Activated naive CD4-positive, alpha-beta T cell treated with Interleukin-2 at 50 U/mL for 16 hours (primary cell): Measurements from ENCODE around the gene PTPRC.

Experiments
- DNase-seq: peaks from one replicate; pipeline ENCODE4 v3.0.0-alpha.2; 2020

Gene PTPRC

DNA sequence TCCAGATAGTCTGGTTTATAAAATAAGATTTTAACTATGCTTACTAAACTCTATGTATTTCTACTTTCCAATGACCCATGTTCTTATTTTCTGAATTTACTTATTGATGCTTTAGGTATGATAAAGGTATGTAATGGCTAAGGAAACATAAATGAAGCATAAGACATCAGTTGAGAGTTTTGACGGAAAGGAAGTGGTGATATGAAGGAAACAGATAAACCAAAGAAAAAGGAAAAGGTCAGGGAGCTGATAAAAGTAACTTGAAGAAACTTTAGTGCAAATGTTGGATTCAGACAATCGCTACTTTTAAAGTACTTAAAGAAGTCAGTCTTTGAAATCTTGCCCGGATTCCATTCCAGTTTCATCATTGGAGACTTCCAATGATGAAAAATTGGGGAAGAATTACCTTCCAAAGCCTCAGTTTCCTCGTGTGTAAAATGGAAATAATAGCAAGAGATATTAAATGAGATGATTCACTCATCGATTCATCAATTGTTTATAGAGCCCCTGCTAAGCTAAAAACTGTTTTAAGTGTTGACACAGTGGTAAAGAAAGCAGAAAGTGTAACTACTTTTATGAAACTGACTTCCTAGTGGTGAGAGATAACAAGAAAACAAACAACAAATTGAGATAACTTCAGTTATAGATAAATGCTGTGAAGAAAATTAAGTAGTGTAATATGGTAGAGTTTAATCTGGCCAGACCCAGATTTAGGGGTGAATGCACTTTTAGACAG lies 10.6 kb downstream of the PTPRC start:
- no peak for DNase-seq

DNA sequence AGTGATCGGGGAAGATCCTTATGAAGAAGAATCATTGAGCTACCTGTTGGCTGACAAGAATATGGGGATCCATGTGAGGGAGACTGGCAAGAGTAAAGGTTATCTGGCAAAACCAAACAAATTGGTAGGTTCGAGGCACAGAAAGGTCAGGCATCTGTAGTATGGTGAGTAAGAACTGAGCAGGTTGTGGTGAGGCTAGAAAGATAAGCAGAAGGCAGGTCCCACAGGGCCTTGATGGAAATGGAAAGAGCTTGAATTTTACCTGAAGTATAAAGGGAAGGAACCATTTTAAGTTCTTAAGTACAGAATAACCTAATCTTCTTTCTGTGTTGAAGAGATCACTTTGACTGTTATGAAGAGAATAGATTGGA lies 11.1 kb downstream of the PTPRC start:
- peak; percentile 20 for DNase-seq

DNA sequence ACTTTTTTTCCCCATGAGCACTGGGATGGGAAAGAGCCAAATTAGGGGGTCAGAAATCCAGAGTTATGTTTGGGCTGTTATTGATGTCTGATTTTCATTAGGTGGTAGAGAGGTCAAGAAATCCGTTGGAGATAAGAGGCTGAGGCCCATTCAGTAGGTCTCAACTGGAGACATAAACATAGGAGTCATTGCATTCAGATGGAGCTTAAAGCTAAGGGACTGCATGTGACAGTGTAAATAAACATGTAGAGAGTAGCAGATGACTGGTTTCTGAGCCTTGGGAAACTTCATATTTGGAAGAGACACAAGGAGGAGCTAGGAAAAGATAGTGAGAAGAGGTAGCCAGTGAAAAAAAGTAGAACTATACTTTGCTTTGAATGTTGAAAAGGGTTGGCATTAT lies 11.7 kb downstream of the PTPRC start:
- no peak for DNase-seq

DNA sequence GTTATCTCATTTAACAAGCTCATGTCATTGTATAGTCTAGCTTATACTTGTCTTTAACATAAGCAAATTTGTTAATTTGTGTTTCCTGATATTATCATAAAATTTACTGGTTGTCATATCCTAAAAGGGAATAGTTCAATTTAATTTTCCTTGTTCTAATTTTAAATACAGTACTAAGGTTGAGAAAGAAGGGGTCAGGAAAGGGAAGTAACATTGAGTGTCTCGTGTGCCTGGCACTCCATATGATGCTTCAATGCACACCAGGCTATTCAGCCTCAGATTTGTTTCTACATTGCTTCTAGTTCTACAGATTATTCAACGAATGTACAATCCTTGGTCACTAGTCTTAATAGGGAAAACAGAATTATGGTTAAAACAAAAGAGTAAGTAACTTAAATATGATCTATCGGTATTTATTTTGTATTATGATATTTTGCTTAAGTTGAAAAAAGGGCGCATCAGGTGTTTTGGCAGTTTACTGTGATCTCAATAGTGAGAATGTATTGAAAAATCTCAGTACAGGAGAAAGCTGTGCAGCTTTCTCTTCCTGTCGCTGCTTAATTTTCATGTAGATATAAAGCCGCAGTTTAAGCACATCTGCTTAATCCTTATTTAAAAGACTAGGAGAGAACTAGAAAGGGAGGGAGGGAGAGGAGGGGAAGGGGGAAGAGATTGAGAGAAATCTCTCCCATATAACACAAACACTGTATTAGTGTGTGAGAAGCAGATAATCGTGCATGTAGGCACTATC lies 13.0 kb downstream of the PTPRC start:
- DNase-seq = no peak

DNA sequence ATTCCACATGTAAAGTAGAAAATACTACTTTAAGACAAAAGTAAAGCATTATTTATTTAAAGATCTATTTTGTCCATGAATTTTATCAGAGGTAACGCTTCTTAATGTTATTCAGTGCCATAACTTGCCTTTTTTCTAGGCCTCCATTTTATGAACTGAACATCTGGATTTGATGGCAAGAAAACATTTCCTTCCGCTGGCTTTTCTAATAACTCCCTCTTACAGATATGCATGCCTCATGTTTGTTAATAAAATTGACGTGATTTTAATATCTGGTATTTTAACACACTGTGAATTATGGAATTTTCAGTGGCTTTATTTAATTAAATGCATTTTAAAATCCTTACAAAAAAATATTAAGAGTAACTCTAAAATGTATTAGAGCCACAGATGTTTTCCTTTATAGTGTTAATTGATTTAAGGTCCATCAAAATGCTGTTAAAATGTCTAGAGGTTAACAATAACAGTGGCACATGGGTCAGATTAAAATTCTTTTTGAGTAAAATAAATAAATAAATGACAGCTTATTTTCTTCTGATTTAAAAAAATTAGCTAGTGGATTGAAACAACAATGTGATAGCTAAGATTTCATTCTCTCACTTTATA lies 15.1 kb downstream of the PTPRC start:
- DNase-seq = no peak

DNA sequence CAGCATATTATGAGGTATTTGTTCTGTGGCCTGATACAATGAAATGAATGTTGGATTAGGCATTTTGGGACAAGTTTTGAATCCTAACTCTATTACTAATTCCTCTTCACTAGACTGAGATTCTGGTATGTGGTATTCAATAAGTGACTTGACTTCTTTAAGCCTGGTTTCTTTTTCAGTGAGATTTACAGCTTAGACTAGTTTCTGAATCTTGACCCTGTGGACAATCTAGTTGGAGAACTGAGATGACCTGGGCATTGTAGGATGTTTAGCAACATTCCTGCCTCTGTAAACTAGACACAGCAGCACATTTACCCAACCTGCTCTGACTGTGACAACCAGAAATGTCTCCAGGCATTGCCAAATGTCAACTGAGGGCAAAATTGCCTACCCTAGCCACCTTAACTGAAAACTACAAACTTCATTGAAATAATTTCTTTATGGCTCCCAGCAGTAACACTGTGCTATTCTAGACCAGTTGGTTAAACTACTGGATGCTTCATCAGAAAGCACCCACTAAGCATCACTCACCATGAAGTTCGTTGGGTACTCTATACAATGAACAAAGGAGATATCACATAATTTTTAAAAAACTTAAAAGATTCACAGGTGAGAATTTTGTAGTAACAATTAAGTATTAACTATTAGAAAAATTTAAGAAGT lies 16.8 kb downstream of the PTPRC start:
- no peak for DNase-seq

DNA sequence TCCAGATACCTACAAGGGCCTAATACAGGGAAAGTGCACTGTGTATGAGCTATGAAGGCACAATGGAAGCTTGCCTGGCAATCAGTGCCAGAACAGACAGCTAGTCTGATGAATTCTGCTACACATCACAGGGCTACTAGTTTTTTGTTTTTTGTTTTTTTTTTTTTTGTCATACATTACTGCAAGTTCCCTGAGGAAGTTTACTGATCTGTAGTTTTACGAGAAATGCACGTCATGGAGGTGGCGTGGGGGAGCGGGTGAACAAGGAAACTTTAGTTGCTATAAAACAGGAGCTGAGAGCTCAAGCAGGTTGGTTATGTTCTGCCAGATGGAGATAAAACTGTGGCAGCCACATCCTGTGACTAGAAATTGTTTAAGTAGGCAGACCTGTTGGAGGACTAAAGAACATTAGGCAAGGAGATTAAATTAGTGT lies 17.7 kb downstream of the PTPRC start:
- DNase-seq = peak; percentile 66

DNA sequence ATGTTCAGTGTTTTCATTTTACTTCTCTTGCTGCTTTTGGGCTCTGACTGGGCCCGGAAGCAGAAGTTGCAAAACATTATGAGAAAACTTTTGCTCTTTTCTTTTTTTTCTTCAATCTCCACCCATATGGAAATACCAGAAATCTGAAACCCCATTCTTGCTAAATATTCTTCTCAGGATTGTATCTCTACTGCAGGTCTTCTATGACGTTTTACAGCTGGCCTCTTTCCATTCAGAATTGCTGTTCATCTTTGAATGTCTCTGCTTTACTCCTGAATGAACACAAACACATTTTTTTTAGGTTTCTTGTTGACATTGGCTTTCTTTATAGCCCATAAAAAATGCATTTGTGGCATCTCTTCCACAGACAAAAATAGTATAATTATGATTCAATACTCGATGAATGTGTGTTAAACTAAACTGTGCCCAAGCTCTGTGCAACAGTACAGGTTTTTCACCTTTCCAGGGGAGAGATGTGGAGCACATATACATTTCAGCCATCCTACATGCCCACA lies 18.8 kb downstream of the PTPRC start:
- peak; percentile 29 for DNase-seq

DNA sequence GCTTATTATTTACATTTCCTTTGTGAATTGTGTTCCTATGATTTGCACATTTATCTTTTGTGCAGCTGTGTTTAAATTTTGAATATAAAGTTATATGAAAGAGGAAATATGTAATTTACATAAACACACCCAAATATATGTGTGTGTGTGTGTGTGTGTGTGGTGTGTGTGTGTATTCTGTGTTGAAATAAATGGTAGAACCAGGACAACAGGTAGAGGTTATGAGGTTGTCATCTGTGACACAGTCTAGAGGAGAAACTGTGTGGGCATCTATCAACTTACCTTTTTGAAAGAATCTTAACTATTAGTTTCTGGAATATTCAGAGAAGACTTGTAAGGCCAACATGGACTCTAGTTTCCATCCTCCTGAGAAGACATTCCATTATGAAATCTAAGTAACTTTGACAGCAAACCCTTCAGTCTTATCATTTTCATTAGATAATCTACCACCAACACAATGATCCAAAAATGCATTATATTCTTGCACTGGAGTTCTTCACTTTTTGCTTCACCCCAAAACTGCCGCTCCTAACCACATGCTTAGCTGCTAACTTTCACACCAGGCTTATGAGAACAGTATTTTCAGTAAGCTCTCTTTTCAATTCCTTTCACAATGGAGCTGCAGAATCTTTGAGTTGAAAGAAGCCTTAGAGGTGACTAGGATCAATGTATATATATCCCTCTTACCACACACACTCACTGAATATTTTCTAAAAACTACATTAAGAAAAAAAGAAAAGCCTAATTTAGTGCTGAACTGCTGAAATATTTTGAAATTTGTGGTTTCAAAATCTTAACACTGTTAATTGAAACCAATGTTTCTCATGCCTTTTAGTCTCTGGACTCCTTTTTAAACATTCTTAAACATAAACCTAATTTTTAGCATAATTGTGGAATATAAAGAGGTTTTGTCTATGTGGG lies 21.8 kb downstream of the PTPRC start:
- peak; percentile 28 for DNase-seq

DNA sequence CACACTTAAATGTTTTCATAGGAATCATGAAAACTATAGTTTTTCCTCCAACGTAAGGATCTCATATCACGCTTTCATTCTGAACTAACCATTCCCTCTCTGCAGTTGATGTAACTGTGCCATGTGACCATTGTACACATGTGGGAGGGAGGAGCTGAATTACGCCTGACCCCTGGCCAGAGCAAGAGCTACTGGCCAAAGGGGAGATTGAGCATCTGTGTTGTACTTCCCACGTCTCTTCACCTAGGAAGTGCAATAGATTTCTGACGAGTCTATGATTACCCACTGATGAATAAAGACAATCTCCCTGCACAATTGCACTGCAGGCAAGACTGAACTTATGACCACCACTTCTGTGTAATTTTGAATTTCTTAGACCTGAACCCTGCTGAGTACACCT lies 24.0 kb downstream of the PTPRC start:
- no peak for DNase-seq

DNA sequence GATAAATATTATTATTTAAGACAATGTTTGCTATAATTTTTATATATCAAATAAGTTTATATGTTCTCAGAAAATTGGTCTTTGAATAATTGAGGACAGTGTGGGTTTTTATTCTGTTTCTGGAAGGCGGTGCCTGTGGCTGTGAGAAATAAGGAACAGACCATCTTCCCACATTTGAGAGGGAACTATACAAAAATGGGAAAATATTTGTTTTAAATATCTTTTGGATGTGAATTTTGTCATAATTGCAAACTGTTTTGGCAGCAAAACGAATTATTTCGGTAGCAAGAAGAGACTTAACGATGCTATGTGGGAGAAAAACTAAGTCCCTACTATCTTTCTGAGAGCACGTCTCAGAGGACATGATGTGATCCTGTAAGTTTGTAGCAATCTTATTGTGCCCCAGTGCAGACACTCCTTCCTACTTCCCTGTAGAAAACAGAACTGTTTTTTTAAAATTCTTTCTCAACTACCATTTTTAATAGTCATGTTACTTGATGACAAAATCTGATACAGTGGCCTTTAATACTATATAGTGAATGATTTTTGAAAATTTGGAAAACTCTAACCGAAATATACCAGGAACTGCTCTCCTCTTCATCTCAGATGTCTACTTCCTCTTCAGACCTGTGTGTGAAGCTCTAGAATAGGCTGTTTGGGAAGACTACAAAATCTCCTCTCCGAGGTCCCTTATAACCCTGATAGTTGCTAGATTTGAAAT lies 25.4 kb downstream of the PTPRC start:
- DNase-seq = no peak

DNA sequence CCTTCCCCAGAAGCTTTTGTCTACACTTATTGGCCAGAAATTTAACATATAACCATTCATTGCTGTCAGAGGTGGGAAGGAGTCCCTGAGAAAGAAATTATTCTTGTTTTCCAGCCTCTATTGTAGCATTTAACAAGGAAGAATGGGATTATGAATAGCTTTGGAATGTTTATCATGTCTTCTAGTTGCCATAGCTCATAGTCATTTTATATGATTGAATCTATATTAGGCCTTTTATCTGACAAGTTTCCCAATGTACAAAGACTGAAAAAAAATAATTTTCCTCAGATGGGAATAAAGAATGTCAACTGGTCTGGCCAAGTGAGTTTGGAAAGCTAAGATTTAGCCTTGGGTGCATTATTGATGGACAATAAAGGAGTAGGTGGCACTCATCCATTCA lies 28.3 kb downstream of the PTPRC start:
- DNase-seq = no peak

DNA sequence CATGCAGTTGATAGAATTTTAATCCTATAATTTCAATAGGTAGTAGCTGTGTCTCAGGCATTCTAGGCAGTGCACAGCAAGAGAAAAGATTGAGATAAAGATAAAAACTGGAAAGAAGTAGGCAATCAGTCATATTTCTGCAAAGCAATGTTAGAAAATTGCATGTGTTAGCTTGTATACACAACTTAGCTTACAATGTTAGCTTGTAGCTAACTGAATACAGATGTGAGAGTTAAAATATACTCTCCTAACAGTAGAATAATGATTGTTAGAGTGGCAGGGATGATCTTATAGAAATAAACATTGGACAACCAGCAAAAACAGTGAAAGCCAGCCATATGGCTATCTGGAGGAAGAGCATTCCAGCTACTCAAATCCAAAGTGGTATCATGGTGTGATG lies 29.0 kb downstream of the PTPRC start:
- no peak for DNase-seq

DNA sequence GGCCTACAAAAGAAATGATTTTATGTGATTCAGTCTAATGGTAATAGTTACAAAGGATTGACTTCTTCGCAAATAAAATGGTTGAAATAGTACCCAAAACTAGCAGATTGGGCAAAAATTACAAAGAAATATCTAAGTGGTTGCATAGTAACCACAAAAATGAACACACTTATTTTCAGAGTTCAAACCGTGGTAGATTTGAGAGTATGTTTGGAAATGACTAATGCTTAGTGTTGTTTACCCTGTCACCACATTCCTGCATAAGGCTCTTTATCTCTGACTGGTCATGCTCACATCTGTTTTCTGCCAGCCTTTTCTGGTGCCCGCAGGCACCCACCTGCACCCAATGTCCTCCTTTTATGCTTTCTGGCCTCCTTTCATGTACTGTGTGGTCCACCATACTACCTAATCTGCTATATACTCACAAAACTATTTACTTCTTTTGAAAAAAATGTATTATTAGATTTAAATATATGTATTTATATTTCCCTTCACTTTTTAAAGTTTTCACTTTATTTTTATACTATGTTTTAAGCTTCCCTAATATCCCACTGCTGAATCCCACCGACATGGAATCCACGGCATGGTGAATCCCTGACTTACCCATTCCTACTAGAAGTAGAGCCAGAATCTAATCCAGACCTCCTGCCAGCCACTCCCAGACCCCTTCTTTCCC lies 30.3 kb downstream of the PTPRC start:
- peak; percentile 52 for DNase-seq

DNA sequence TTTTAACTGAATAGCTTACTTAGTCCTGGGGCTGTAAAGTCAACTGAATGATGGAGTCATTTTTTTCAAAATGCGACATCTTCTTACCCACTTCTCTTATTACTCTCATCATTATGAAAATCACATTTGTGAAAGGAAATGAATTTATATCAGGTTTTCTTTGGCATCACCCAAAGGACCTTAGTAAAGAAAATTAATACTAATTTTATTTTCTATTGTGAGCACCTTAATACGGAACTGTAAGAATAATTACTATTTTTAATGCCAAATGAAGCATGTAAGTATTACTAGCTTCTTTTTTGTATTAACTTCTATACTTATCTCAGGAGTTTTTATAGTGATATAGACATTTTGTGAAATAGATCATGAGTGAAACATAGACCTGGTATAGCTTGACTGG lies 30.9 kb downstream of the PTPRC start:
- no peak for DNase-seq

DNA sequence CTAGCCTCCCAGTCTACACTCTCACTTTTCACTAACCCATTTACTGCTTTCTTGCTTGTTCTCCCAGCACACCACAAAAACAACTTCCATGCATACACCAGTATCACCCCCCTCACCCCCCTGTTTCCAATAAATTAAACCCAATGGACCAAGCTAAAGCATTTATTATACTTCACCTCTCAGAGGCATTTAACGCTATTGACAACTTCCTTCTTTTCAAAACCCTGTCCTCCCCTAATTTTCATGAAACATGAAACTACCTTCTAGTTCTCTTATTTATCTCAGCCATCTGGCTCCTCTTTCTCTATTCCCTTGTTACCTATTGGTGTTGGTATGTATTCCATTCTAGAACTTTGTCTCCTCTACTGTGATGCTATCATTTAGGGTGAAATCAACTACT lies 32.3 kb downstream of the PTPRC start:
- DNase-seq = no peak

DNA sequence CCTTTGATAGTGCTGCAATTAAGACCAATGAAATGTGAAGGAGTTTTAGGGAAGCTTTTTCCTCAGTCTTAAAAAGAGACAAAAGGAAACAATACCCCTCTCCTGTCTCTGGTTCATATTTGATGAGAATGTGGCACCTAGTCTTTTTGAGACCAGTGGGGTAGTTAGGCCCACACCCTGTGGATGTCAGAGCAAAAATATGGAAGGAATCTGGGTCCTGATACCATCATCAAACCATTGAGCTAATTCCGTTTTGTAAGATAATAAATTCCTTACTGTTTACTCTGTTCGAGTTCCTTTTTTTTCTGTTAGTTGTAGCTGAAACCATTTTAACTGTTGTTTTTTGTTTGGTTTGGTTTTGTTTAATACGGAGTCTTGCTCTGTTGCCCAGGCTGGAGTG lies 33.3 kb downstream of the PTPRC start:
- DNase-seq = no peak

DNA sequence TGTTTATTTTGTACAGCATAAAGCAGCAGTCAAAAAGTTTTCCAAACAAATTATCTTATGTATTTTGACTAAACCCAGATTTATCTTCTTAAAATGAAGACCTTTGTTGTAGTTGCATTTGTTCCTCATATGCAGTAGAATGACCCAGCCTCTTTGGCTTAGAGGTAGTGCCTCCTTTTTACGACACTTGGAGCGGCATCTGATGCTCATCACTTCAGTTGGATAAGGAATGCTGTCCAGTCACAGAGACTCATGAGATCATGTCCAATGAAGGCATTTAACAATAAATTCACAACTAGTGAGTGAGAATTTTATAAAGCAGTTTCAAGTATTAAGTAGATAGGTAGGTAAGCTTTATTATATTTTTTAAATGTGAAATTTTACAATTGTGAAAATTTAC lies 35.2 kb downstream of the PTPRC start:
- no peak for DNase-seq

DNA sequence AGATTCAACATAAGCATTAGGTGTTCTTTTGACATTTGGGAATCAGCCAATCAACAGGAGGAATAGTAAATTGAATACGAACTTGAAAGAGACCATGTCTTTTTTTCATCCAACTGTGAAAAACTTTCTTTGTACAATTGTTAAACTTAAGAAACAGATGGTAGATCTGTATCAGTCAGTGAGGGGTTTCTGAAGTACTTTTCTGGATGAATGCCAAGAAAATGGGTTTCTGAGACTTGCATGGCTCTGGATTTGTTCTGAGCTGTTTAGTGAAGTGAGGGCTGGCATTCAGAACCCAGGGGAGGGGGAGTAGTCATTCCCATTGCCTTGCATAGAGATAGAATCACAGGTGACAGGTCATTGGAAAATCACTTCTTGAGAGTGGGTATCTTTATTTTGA lies 37.4 kb downstream of the PTPRC start:
- no peak for DNase-seq

DNA sequence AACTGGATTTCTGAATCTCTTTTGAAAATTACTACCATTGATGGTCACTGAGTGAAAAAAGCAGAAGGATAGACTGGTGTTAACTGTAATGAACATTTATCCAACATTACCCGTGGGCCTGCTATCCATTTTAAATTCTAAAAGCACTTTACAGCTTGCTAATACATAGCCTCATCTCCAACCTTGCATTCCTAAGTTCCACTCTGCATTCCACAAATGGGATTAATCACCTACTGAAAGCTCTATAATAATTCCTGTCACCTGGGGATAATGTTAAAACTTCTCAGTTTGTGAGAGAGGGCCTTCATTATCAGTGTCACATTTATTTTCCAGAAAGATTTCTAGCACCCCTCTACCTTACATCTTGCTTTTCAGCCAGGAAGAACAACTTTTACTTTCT lies 38.2 kb downstream of the PTPRC start:
- DNase-seq = no peak

DNA sequence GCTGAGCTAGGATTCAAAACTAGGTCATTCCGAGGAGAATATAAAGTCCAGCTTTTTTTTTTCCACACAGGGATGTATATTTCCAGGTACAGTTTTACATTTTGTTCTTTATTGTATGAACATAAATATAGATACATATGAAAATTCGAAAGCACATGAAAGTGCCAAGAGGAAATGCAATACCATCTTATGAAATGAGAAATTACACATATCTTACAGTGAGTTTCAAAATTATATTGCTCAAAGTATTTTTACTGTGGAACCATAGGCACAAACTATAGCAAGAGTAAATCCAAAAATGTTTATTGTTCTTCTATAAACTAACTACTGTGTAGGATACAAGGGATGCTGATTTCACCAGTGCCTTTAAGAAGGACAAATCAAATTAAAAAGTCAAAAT lies 39.0 kb downstream of the PTPRC start:
- DNase-seq = no peak
